ENCODE results near the gene FAM110A. TPM values are rescaled to one million over a fixed set of nuclear protein-coding genes. Genes with fewer than 3 reads are reported as not detected.

The FAM110A gene
- total and polyA plus RNA-seq, 4 donors, result 8.6 to 17.9 (median 12.7) TPM

DNA sequence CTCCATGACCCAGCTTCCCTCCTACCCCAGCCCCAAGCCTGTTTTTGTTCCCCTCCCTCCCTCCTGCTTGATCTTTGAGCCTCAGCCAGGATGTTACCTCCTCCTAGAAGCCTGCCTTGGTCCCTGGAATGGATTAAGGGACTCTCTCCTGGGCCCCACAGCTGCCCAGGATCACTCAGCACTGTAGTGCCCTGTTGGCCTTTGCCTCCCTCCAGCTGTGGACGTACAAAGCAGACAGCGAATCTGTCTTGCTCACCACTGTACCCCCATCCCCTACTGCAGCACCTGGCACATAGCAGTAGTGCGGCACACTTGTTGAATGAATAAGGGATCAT lies 11.8 kb upstream of the FAM110A start:
- DNase-seq, result no peak
- no peak overlapping the region for H3K27ac ChIP-seq (ENCODE audit: low read depth in 1 of 2, low read length in 1 of 2)

DNA sequence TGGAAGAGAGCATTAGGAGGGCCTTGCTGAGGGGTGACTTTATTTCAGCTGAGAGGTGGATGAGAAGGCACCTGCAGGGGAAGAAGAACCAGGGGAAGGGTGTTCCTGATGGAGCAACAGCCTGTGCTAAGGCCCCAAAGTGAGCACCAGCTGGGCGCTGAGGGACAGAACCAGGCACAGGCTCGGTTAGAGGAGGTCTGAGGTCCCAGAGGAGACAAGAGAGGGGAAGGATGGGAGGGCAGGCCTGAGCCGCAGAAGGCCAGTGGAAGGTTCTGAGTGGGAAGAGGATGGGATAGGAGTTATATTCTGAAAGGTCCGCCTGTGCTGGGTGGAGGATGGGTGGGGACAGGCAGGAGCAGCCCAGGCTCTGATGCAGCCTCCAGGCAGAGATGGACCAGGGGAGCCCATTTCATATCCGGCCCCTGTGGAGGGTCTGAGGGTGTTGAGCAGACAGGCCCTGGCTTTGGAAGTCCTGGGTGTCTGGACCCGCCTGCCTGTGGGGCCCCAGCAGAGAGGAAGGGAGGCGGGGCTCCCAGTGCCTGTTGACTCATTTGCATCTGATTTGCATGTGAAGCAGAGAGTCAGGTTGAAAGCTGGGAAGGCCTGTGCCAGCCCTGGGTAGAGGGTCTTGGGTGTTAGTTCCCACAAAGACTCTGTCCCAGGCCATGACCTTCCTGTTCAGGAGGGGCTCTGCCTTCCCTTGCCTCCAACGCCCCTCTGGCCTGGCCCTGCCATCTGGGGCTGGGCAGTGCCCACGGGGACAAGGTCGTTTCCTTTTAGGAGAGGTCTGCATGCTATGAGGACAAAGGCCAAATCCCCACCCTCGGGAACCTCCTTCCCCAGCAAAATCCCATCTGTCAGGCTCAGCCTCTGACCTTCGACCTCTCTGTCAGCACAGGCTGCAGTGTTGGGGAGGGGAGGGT lies 10.6 kb upstream of the FAM110A start:
- 81 to 87% methylated on average over 11 to 12 of the region's 12 CpGs for WGBS, 2 donors
- H3K36me3 ChIP-seq (ENCODE audit: control insufficient read depth in 4 of 4, insufficient read depth in 4 of 4, low read length in 4 of 4), result no peaks in the 10 kb centered on the region
- no peaks in the 10 kb centered on the region for H3K27me3 ChIP-seq (ENCODE audit: control insufficient read depth in 3 of 3, insufficient read depth in 3 of 3, low read length in 2 of 3)
- ATAC-seq (ENCODE audit: insufficient read depth, low FRiP score) (no peak), DNase-seq (no peak)
- H3K4me3 ChIP-seq, result no peak overlapping the region
- TF ChIP-seq, protein P1, sequence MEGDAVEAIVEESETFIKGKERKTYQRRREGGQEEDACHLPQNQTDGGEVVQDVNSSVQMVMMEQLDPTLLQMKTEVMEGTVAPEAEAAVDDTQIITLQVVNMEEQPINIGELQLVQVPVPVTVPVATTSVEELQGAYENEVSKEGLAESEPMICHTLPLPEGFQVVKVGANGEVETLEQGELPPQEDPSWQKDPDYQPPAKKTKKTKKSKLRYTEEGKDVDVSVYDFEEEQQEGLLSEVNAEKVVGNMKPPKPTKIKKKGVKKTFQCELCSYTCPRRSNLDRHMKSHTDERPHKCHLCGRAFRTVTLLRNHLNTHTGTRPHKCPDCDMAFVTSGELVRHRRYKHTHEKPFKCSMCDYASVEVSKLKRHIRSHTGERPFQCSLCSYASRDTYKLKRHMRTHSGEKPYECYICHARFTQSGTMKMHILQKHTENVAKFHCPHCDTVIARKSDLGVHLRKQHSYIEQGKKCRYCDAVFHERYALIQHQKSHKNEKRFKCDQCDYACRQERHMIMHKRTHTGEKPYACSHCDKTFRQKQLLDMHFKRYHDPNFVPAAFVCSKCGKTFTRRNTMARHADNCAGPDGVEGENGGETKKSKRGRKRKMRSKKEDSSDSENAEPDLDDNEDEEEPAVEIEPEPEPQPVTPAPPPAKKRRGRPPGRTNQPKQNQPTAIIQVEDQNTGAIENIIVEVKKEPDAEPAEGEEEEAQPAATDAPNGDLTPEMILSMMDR (IDR thresholded peaks at IDR 0.05; ENCODE audit: control extremely low read depth, extremely low read depth), result no peak
- H3K9me3 ChIP-seq (ENCODE audit: control insufficient read depth in 4 of 4, insufficient read depth in 3 of 4, low read length in 3 of 4), result no peaks in the 10 kb centered on the region
- no peak overlapping the region for H3K27ac ChIP-seq (ENCODE audit: low read depth in 1 of 2, low read length in 1 of 2)
- H3K9ac ChIP-seq (ENCODE audit: insufficient read depth in 1 of 2, low read length in 2 of 2), result no peak overlapping the region
- peaks cover 0 to 7% (median 0%) of the 10 kb centered on the region in 5 donors for H3K4me1 ChIP-seq (ENCODE audit: control insufficient read depth in 5 of 5, insufficient read depth in 5 of 5, low read length in 5 of 5)

More for the DNA sequence above, 11.8 kb upstream of the FAM110A start:
- H3K9me3 ChIP-seq (ENCODE audit: control insufficient read depth in 4 of 4, insufficient read depth in 3 of 4, low read length in 3 of 4), result no peaks in the 10 kb centered on the region
- no peak overlapping the region for H3K9ac ChIP-seq (ENCODE audit: insufficient read depth in 1 of 2, low read length in 2 of 2)
- ATAC-seq (ENCODE audit: insufficient read depth, low FRiP score), result no peak
- 87 to 92% methylated on average over 3 of the region's 3 CpGs for WGBS, 2 donors
- H3K27me3 ChIP-seq (ENCODE audit: control insufficient read depth in 3 of 3, insufficient read depth in 3 of 3, low read length in 2 of 3), result no peaks in the 10 kb centered on the region
- TF ChIP-seq, protein P1 (IDR thresholded peaks at IDR 0.05; ENCODE audit: control extremely low read depth, extremely low read depth), result no peak
- no peak overlapping the region for H3K4me3 ChIP-seq
- H3K36me3 ChIP-seq (ENCODE audit: control insufficient read depth in 4 of 4, insufficient read depth in 4 of 4, low read length in 4 of 4), result no peaks in the 10 kb centered on the region
- H3K4me1 ChIP-seq (ENCODE audit: control insufficient read depth in 5 of 5, insufficient read depth in 5 of 5, low read length in 5 of 5), result peaks cover 0 to 7% (median 0%) of the 10 kb centered on the region in 5 donors

DNA sequence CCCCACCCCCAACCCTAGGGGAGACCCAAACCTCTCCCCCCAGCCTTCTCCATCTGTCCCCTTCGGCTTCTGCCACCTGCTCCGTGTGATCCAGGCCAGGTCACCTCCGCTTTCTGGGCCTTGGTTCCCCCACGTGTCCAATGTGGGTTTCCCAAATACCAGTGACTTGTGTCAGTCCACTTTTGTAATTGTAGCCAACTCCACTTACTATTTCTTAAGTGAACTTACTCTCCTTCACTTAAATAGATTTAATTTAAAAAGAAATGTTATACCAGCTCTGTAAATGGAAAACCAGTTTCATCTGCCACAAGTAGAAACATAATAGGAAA lies 10.0 kb upstream of the FAM110A start:
- 91 to 96% methylated on average over 4 of the region's 4 CpGs for WGBS, 2 donors
- peaks cover 0 to 7% (median 0%) of the 10 kb centered on the region in 5 donors for H3K4me1 ChIP-seq (ENCODE audit: control insufficient read depth in 5 of 5, insufficient read depth in 5 of 5, low read length in 5 of 5)
- TF ChIP-seq, protein P1 (IDR thresholded peaks at IDR 0.05; ENCODE audit: control extremely low read depth, extremely low read depth), result no peak
- no peak overlapping the region for H3K4me3 ChIP-seq
- DNase-seq (no peak), ATAC-seq (ENCODE audit: insufficient read depth, low FRiP score) (no peak)
- no peaks in the 10 kb centered on the region for H3K9me3 ChIP-seq (ENCODE audit: control insufficient read depth in 4 of 4, insufficient read depth in 3 of 4, low read length in 3 of 4)
- H3K9ac ChIP-seq (ENCODE audit: insufficient read depth in 1 of 2, low read length in 2 of 2), result no peak overlapping the region
- H3K27me3 ChIP-seq (ENCODE audit: control insufficient read depth in 3 of 3, insufficient read depth in 3 of 3, low read length in 2 of 3), result no peaks in the 10 kb centered on the region
- H3K27ac ChIP-seq (ENCODE audit: low read depth in 1 of 2, low read length in 1 of 2), result no peak overlapping the region
- H3K36me3 ChIP-seq (ENCODE audit: control insufficient read depth in 4 of 4, insufficient read depth in 4 of 4, low read length in 4 of 4), result no peaks in the 10 kb centered on the region

All from lung (tissue), 12 donors.